B cell (primary cell): Measurements from ENCODE around the gene PHLDB2. TPM values are rescaled to one million over a fixed set of nuclear protein-coding genes. Genes with fewer than 3 reads are reported as not detected.

Experiments
- ATAC-seq: fragments of 200-7000 bp; cut with Tn5 transposase; one replicate; pipeline ENCODE4 v1.10.0; 2021; ENCODE audit warnings: low read depth, mild to moderate bottlenecking, moderate number of reproducible peaks, moderate library complexity
- CTCF ChIA-PET: fragments of 350-600 bp; sonication (Branson Sonifier 250); formaldehyde crosslinking; loops from one replicate; lab custom pipeline; 2021; ENCODE audit warnings: antibody characterized with exemption, inconsistent platforms; lab: Charles Lee
- POLR2A ChIA-PET: fragments of 350-600 bp; sonication (Branson Sonifier 250); formaldehyde crosslinking; loops from one replicate; lab custom pipeline; 2021; ENCODE audit warnings: antibody characterized with exemption; lab: Charles Lee
- DNase-seq: peaks from one replicate; pipeline ENCODE4 v3.0.0; 2013
- H2AFZ ChIP-seq: 2 replicates; pipeline ENCODE4 v1.6.1; 2012; ENCODE audit warnings: mild to moderate bottlenecking, low read depth, low read length; ENCODE audit not compliant: insufficient read depth, poor library complexity, severe bottlenecking
- H3K27ac ChIP-seq, 2 donors: 1 replicate in 1 of 2; 2 replicates in 1 of 2; pipeline ENCODE4 v1.5.1; 2012 to 2013; ENCODE audit warnings: low read length in 2 of 2, mild to moderate bottlenecking in 2 of 2, moderate library complexity in 1 of 2
- H3K27me3 ChIP-seq, 4 experiments: fragments of 200-600 bp in 1 of 4; sonication (generic) in 1 of 4; replicated peaks in 1 of 4; 1 replicate in 2 of 4; 2 replicates in 2 of 4; pipeline versions ENCODE4 v1.6.1 to v1.7.0; 2013 to 2016; ENCODE audit warnings: low read length in 3 of 4, mild to moderate bottlenecking in 2 of 4, mixed read lengths in 1 of 4, moderate library complexity in 1 of 4; ENCODE audit not compliant: insufficient read depth in 4 of 4, control insufficient read depth in 3 of 4; ENCODE audit errors: control extremely low read depth in 1 of 4
- H3K36me3 ChIP-seq, 2 experiments: replicated peaks in 1 of 2; 1 replicate in 1 of 2; 2 replicates in 1 of 2; pipeline versions ENCODE4 v1.6.1 to v1.7.1; 2013; ENCODE audit warnings: low read length in 1 of 2; ENCODE audit not compliant: insufficient read depth in 2 of 2, control insufficient read depth in 1 of 2; ENCODE audit errors: control extremely low read depth in 1 of 2, extremely low read depth in 1 of 2
- H3K4me1 ChIP-seq, 2 donors: fragments of 200-600 bp in 1 of 2; sonication (generic) in 1 of 2; 1 replicate in 1 of 2; 2 replicates in 1 of 2; pipeline versions ENCODE4 v1.5.1 to v1.6.1; 2013 to 2017; ENCODE audit warnings: low read length in 2 of 2; ENCODE audit not compliant: control insufficient read depth in 2 of 2, insufficient read depth in 2 of 2
- H3K4me2 ChIP-seq: replicated peaks from 2 replicates; pipeline ENCODE3; 2012; ENCODE audit warnings: mild to moderate bottlenecking, low read depth, low read length; ENCODE audit not compliant: poor library complexity, severe bottlenecking
- H3K4me3 ChIP-seq, 5 experiments: fragments of 200-600 bp in 1 of 5; sonication (generic) in 1 of 5; 1 replicate in 3 of 5; 2 replicates in 2 of 5; pipeline versions ENCODE4 v1.5.1 to v1.7.0; 2011 to 2016; ENCODE audit warnings: low read length in 4 of 5, mild to moderate bottlenecking in 4 of 5, low read depth in 2 of 5, control low read depth in 1 of 5, moderate library complexity in 1 of 5; ENCODE audit not compliant: insufficient read depth in 1 of 5; ENCODE audit errors: control extremely low read depth in 1 of 5, extremely low read depth in 1 of 5
- H3K79me2 ChIP-seq: fragments of 200-600 bp; sonication (generic); one replicate; pipeline ENCODE4 v1.6.0; 2016; ENCODE audit warnings: low read length; ENCODE audit not compliant: control insufficient read depth, insufficient read depth
- H3K9ac ChIP-seq: fragments of 200-600 bp; sonication (generic); 2 replicates; pipeline ENCODE4 v1.6.1; 2017; ENCODE audit warnings: mild to moderate bottlenecking, low read length, moderate library complexity
- H3K9me3 ChIP-seq, 3 donors: one replicate each; pipeline versions ENCODE4 v1.6.1 to v1.7.1; 2013; ENCODE audit warnings: low read length in 2 of 3; ENCODE audit not compliant: control insufficient read depth in 2 of 3, insufficient read depth in 1 of 3; ENCODE audit errors: control extremely low read depth in 1 of 3
- H4K20me1 ChIP-seq: 2 replicates; pipeline ENCODE4 v1.6.0; 2012; ENCODE audit warnings: mild to moderate bottlenecking, low read length; ENCODE audit not compliant: insufficient read depth, control insufficient read depth, poor library complexity, severe bottlenecking
- H3K27ac Mint-ChIP-seq: one replicate; pipeline ENCODE4 v1.8.0; 2021; ENCODE audit warnings: mixed read lengths
- H3K27me3 Mint-ChIP-seq: one replicate; pipeline ENCODE4 v1.8.0; 2021; ENCODE audit warnings: mixed read lengths
- H3K4me1 Mint-ChIP-seq: one replicate; pipeline ENCODE4 v1.8.0; 2021; ENCODE audit warnings: mixed read lengths
- H3K4me3 Mint-ChIP-seq: one replicate; pipeline ENCODE4 v1.8.0; 2021; ENCODE audit warnings: mixed read lengths
- H3K9me3 Mint-ChIP-seq: one replicate; pipeline ENCODE4 v1.8.0; 2022; ENCODE audit warnings: mixed read lengths; ENCODE audit not compliant: insufficient read depth
- CTCF ChIP-seq: fragments of 200-600 bp; IDR thresholded peaks from one replicate; pipeline ENCODE4 v1.8.0; 2022; ENCODE audit warnings: antibody characterized with exemption, mild to moderate bottlenecking
- EZH2 ChIP-seq: IDR thresholded peaks from 2 replicates; pipeline ENCODE4 v1.6.1; 2012; ENCODE audit warnings: borderline replicate concordance, low read depth, mild to moderate bottlenecking, moderate library complexity, low read length; ENCODE audit not compliant: insufficient read depth, poor library complexity, severe bottlenecking
- WGBS: methylation state at CpG from one replicate; pipeline ENCODE4 v1.1.5; 2013; ENCODE audit warnings: missing lambda C conversion rate; ENCODE audit not compliant: insufficient coverage; 5-methylcytosine and 5-hydroxymethylcytosine counted together
- intact Hi-C: fragments of 100-400 bp; cut with micrococcal nuclease; formaldehyde crosslinking; loops from one replicate; pipeline ENCODE4 v1.10.0; 2022
- polyA plus RNA-seq: library from polyadenylated mRNA; depleted of rRNA; stranded (reverse); fragments of >200 nt; gene quantifications from 2 replicates; pipeline ENCODE4 v1.2.3, GENCODE V29; 2012
- total RNA-seq, 2 donors: library from RNA; stranded (reverse); fragments of 120-200 nt in 1 of 2; gene quantifications; 1 replicate in 1 of 2; 2 replicates in 1 of 2; pipeline versions ENCODE4 v1.2.3 to v1.2.4, GENCODE V29; 2013 to 2022

PHLDB2 gene
- total and polyA plus RNA-seq, 2 donors (not counting 1 experiment from before 2014, with no cell fraction given) = 1.3 to 6.3 TPM

- H3K9me3 Mint-ChIP-seq = no peaks in the 10 kb centered on the region
- no peaks in the 10 kb centered on the region for H3K9me3 ChIP-seq
- peaks cover 9% of the 10 kb centered on the region for H3K4me1 Mint-ChIP-seq
- no peak for TF ChIP-seq CTCF
- no peak for TF ChIP-seq EZH2
- H3K27ac Mint-ChIP-seq = no peak overlapping the region
- POLR2A ChIA-PET = no interaction called here
- H3K4me2 ChIP-seq = no peak overlapping the region
- H3K27ac ChIP-seq = no peak overlapping the region
- no peak overlapping the region for H3K4me3 Mint-ChIP-seq
- no peak overlapping the region for H3K9ac ChIP-seq
- intact Hi-C loops = no loop called here
- peaks cover 0 to 3% of the 10 kb centered on the region in 2 donors for H3K4me1 ChIP-seq
- no peak for ATAC-seq
- H3K79me2 ChIP-seq = no peaks in the 10 kb centered on the region
- peak overlapping the region; percentile 3 for H2AFZ ChIP-seq
- no peak for DNase-seq
- no peaks in the 10 kb centered on the region for H4K20me1 ChIP-seq
- H3K27me3 Mint-ChIP-seq = no peaks in the 10 kb centered on the region
- whole genome bisulfite sequencing = 42% methylated on average over 2 of the region's 3 CpGs
- no peaks in the 10 kb centered on the region for H3K27me3 ChIP-seq
- no peaks in the 10 kb centered on the region for H3K36me3 ChIP-seq
- H3K4me3 ChIP-seq = no peak overlapping the region
- CTCF ChIA-PET = interaction anchor here (0.7 to 4.8 kb wide), 3 partner anchors 20 to 295 kb away, joined by 3 to 81 read pairs (median 3); no protein-coding TSS in a partner anchor
Measured at GRCh38 chr3:112010636-112011035, 151.6 kb downstream of the PHLDB2 start.

- POLR2A ChIA-PET = no interaction called here
- peaks cover 9% of the 10 kb centered on the region for H3K4me1 Mint-ChIP-seq
- no peaks in the 10 kb centered on the region for H3K9me3 ChIP-seq
- no peak for ATAC-seq
- no peaks in the 10 kb centered on the region for H3K36me3 ChIP-seq
- peaks cover 0 to 3% of the 10 kb centered on the region in 2 donors for H3K4me1 ChIP-seq
- no peak overlapping the region for H3K9ac ChIP-seq
- intact Hi-C loops = no loop called here
- H4K20me1 ChIP-seq = no peaks in the 10 kb centered on the region
- H3K4me3 ChIP-seq = no peak overlapping the region
- TF ChIP-seq EZH2 (no peak), CTCF (no peak)
- H2AFZ ChIP-seq = no peak overlapping the region
- H3K27me3 Mint-ChIP-seq = no peaks in the 10 kb centered on the region
- no peak overlapping the region for H3K4me3 Mint-ChIP-seq
- H3K9me3 Mint-ChIP-seq = no peaks in the 10 kb centered on the region
- WGBS = 75% methylated on average over 4 of the region's 6 CpGs
- no peaks in the 10 kb centered on the region for H3K79me2 ChIP-seq
- no peak for DNase-seq
- no peak overlapping the region for H3K27ac ChIP-seq
- H3K4me2 ChIP-seq = no peak overlapping the region
- CTCF ChIA-PET = interaction anchor here (1.4 to 4.8 kb wide), 5 partner anchors 13 to 32 kb away, joined by 3 to 81 read pairs (median 10); no protein-coding TSS in a partner anchor
- no peak overlapping the region for H3K27ac Mint-ChIP-seq
- no peaks in the 10 kb centered on the region for H3K27me3 ChIP-seq
Measured at GRCh38 chr3:112011376-112011940, 152.4 kb downstream of the PHLDB2 start.
